ENCODE measurements around the gene ST3GAL4.

The ST3GAL4 gene

GRCh38 chr11:126334659-126335462 lies 20.6 kb upstream of the ST3GAL4 start:
- peaks cover 0 to 46% (median 0%) of the 10 kb centered on the region in 11 experiments; a peak in 5 of 22 replicates for H4K20me1 ChIP-seq
- H3K9ac ChIP-seq = no peak overlapping the region
- H3K27ac ChIP-seq = peak overlapping the region in 2 of 11 experiments; percentile 5 to 72; a peak in 2 of 22 replicates
- H3K4me2 ChIP-seq = peak overlapping the region; percentile 56 to 92 (median 79); a peak in 21 of 22 replicates
- peaks cover 29 to 52% (median 45%) of the 10 kb centered on the region in 11 experiments; a peak in 21 of 22 replicates for H3K36me3 ChIP-seq
- H3K4me3 ChIP-seq = no peak overlapping the region
- no peaks in the 10 kb centered on the region for H3K27me3 ChIP-seq
- H3K4me1 ChIP-seq = peaks cover 29 to 43% (median 40%) of the 10 kb centered on the region in 10 experiments
- no peak for TF ChIP-seq Cebpa-rat (IDR thresholded peaks at IDR 0.05)
- no peaks in the 10 kb centered on the region for H3K9me3 ChIP-seq (replicated peaks in 1 of 11)

- Histone ChIP-seq H3K9ac (0 out of 22 replicates have a peak overlapping the region, but pooled peaks of 1 of the 11 experiments have one; percentile 38), H3K4me3 (no peak overlapping the region), H3K4me1 (peaks cover 29 to 47% (median 41%) of the 10 kb centered on the region in 10 experiments), H3K9me3 (replicated peaks in 1 of 11) (no peaks in the 10 kb centered on the region), H4K20me1 (peaks cover 0 to 51% (median 0%) of the 10 kb centered on the region in 11 experiments; a peak in 6 of 22 replicates), H3K27ac (peak overlapping the region in 3 of 11 experiments; percentile 63 to 72 (median 65); a peak in 4 of 22 replicates), H3K27me3 (no peaks in the 10 kb centered on the region), H3K36me3 (peaks cover 30 to 57% (median 48%) of the 10 kb centered on the region in 11 experiments; a peak in 21 of 22 replicates), H3K4me2 (peak overlapping the region; percentile 56 to 92 (median 79); a peak in 21 of 22 replicates)
- no peak for TF ChIP-seq Cebpa-rat (IDR thresholded peaks at IDR 0.05)
These were observed 20.1 kb upstream of the ST3GAL4 start for GRCh38 chr11:126335463-126335760.

- no peak for TF ChIP-seq Cebpa-rat (IDR thresholded peaks at IDR 0.05)
These were observed 19.3 kb upstream of the ST3GAL4 start for GRCh38 chr11:126336138-126336541.

GRCh38 chr11:126336671-126337101 lies 18.8 kb upstream of the ST3GAL4 start:
- no peak for TF ChIP-seq Cebpa-rat (IDR thresholded peaks at IDR 0.05)
- H4K20me1 ChIP-seq = peaks cover 0 to 56% (median 0%) of the 10 kb centered on the region in 11 experiments; a peak in 6 of 22 replicates
- no peaks in the 10 kb centered on the region for H3K27me3 ChIP-seq
- peak overlapping the region in 9 of 11 experiments; percentile 7 to 61 (median 37); a peak in 11 of 22 replicates for H3K9ac ChIP-seq
- H3K4me2 ChIP-seq = peak overlapping the region; percentile 56 to 92 (median 79)
- H3K4me1 ChIP-seq = peaks cover 37 to 60% (median 54%) of the 10 kb centered on the region in 10 experiments
- peaks cover 27 to 57% (median 45%) of the 10 kb centered on the region in 11 experiments; a peak in 21 of 22 replicates for H3K36me3 ChIP-seq
- no peaks in the 10 kb centered on the region for H3K9me3 ChIP-seq (replicated peaks in 1 of 11)
- H3K27ac ChIP-seq = peak overlapping the region in 8 of 11 experiments; percentile 41 to 72 (median 54); a peak in 15 of 22 replicates
- H3K4me3 ChIP-seq = peak overlapping the region in 3 of 10 experiments; percentile 9 to 17 (median 10); a peak in 3 of 20 replicates

More at GRCh38 chr11:126336138-126336541, 19.3 kb upstream of the ST3GAL4 start:
- Histone ChIP-seq H3K27me3 (no peaks in the 10 kb centered on the region), H3K4me2 (peak overlapping the region; percentile 56 to 92 (median 79)), H3K4me3 (0 out of 20 replicates have a peak overlapping the region, but pooled peaks of 1 of the 10 experiments have one; percentile 9), H3K9ac (peak overlapping the region in 7 of 11 experiments; percentile 18 to 61 (median 38); a peak in 11 of 22 replicates), H3K9me3 (replicated peaks in 1 of 11) (no peaks in the 10 kb centered on the region), H3K36me3 (peaks cover 30 to 58% (median 46%) of the 10 kb centered on the region in 11 experiments; a peak in 21 of 22 replicates), H3K27ac (peak overlapping the region in 8 of 11 experiments; percentile 41 to 72 (median 54); a peak in 15 of 22 replicates), H4K20me1 (peaks cover 0 to 51% (median 0%) of the 10 kb centered on the region in 11 experiments; a peak in 6 of 22 replicates), H3K4me1 (peaks cover 32 to 54% (median 49%) of the 10 kb centered on the region in 10 experiments)

DNA sequence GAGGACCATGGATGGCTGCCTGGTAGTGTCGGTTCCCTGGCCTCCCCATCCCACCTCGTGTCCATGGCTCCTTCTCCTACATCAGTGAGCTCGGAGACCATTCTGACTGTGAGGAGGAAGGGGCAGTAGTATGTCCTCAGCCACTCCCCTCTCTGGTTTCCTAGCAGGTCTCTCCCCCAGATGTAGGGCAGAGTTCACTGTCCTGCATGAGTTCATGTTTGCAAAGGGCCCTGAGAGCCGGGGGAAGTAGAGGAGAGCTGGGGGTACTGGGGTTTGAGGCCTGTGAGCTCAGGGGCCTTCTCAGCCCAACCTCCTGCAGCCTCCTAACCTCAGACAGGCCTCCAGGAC lies 18.4 kb upstream of the ST3GAL4 start:
- TF ChIP-seq Cebpa-rat (IDR thresholded peaks at IDR 0.05) = no peak
- Histone ChIP-seq H3K4me2 (peak overlapping the region; percentile 56 to 92 (median 79)), H3K36me3 (peaks cover 22 to 57% (median 45%) of the 10 kb centered on the region in 11 experiments; a peak in 21 of 22 replicates), H3K9ac (peak overlapping the region in 8 of 11 experiments; percentile 7 to 61 (median 38); a peak in 9 of 22 replicates), H3K27ac (peak overlapping the region in 7 of 11 experiments; percentile 42 to 72 (median 55); a peak in 14 of 22 replicates), H3K4me3 (peak overlapping the region in 1 of 10 experiments; percentile 17; a peak in 2 of 20 replicates), H4K20me1 (peaks cover 0 to 56% (median 0%) of the 10 kb centered on the region in 11 experiments; a peak in 6 of 22 replicates), H3K9me3 (replicated peaks in 1 of 11) (no peaks in the 10 kb centered on the region), H3K4me1 (peaks cover 41 to 64% (median 58%) of the 10 kb centered on the region in 10 experiments), H3K27me3 (no peaks in the 10 kb centered on the region)

DNA sequence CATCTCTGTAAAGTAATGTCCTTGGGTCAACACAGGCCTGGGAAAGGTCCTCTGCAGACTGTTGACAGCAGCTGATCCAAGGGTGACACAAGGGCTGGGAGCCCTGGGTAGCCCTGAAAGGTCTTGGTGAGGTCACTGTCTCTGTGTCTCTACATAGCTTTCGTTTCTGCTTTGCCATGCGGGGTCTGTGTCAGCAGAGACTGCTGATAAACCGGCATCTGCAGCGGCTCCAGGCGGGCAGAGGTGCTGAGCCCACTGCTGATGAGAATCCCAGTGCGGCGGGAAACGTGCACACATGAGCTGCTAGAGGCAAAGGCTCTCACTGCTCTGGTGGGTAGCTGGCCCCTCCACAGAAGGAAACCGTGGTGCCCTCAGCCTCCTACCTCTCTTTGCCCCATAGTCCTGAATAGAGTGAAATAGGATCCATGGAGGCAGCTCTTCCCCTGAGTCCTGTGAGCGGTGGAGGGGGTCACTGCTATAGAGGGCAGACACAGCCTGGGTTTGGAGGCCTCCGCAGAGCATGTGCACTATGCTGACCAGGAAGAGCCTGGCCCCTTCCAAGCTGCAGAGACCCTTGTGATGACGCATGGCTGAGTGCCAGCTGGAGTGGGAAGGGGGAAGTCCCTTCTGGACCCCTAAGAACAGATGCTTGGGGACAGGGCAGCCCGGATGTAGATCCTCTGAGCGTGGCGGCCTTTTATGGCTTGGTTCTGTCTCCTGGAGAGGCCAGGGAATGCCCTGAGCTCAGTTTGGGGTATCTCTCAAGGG lies 17.8 kb upstream of the ST3GAL4 start:
- Histone ChIP-seq H4K20me1 (peaks cover 0 to 59% (median 0%) of the 10 kb centered on the region in 11 experiments; a peak in 6 of 22 replicates), H3K27me3 (no peaks in the 10 kb centered on the region), H3K9ac (peak overlapping the region in 4 of 11 experiments; percentile 7 to 61 (median 46); a peak in 4 of 22 replicates), H3K4me1 (peaks cover 46 to 69% (median 64%) of the 10 kb centered on the region in 10 experiments), H3K36me3 (peaks cover 18 to 57% (median 45%) of the 10 kb centered on the region in 11 experiments; a peak in 20 of 22 replicates), H3K4me2 (peak overlapping the region; percentile 56 to 92 (median 79)), H3K27ac (peak overlapping the region in 7 of 11 experiments; percentile 42 to 72 (median 55); a peak in 12 of 22 replicates), H3K4me3 (no peak overlapping the region), H3K9me3 (replicated peaks in 1 of 11) (no peaks in the 10 kb centered on the region)
- TF ChIP-seq Cebpa-rat (IDR thresholded peaks at IDR 0.05) = no peak

- Histone ChIP-seq H3K4me2 (peak overlapping the region in 8 of 11 experiments; percentile 11 to 92 (median 82); a peak in 10 of 22 replicates), H3K27ac (peak overlapping the region in 2 of 11 experiments; percentile 65 to 72; a peak in 1 of 22 replicates), H3K9ac (no peak overlapping the region), H3K36me3 (peaks cover 23 to 57% (median 43%) of the 10 kb centered on the region in 11 experiments; a peak in 21 of 22 replicates), H3K27me3 (no peaks in the 10 kb centered on the region), H4K20me1 (peaks cover 0 to 64% (median 0%) of the 10 kb centered on the region in 11 experiments; a peak in 7 of 22 replicates), H3K4me3 (no peak overlapping the region), H3K9me3 (replicated peaks in 1 of 11) (no peaks in the 10 kb centered on the region), H3K4me1 (peaks cover 46 to 71% (median 67%) of the 10 kb centered on the region in 10 experiments)
- TF ChIP-seq Cebpa-rat (IDR thresholded peaks at IDR 0.05) = no peak
These were observed 17.0 kb upstream of the ST3GAL4 start for GRCh38 chr11:126338346-126339055.
